ENCODE data around the gene NPAS3. TPM values are rescaled to one million over a fixed set of nuclear protein-coding genes. Genes with fewer than 3 reads are reported as not detected.
A peak's percentile ranks its signal among the peaks of the same experiment; 100 is the strongest.

The NPAS3 gene
- total and polyA plus RNA-seq, 2 donors: 1.0 to 1.2 TPM

GRCh38 chr14:33454022-33454595, 515.4 kb downstream of the NPAS3 start:
- H3K27me3 ChIP-seq (ENCODE audit: control insufficient read depth in 2 of 2, insufficient read depth in 1 of 2, low read length in 1 of 2): no peaks in the 10 kb centered on the region
- no peak overlapping the region for H3K27ac ChIP-seq (ENCODE audit: low read depth in 1 of 2, low read length in 1 of 2)
- no peaks in the 10 kb centered on the region for H3K4me1 ChIP-seq (ENCODE audit: control insufficient read depth in 2 of 2, insufficient read depth in 2 of 2, low read length in 2 of 2)
- no peak overlapping the region for H3K4me3 ChIP-seq (ENCODE audit: low read length in 2 of 2)
- no peak for DNase-seq (ENCODE audit: low read depth in 6 of 9, low spot score in 9 of 9)
- no peaks in the 10 kb centered on the region for H3K9me3 ChIP-seq (ENCODE audit: control insufficient read depth in 2 of 2, insufficient read depth in 1 of 2, low read length in 1 of 2)
- no peaks in the 10 kb centered on the region for H3K36me3 ChIP-seq (ENCODE audit: control insufficient read depth in 2 of 2, insufficient read depth in 2 of 2, low read length in 1 of 2)
- 46% methylated on average over 1 of the region's 1 CpG for WGBS

DNA sequence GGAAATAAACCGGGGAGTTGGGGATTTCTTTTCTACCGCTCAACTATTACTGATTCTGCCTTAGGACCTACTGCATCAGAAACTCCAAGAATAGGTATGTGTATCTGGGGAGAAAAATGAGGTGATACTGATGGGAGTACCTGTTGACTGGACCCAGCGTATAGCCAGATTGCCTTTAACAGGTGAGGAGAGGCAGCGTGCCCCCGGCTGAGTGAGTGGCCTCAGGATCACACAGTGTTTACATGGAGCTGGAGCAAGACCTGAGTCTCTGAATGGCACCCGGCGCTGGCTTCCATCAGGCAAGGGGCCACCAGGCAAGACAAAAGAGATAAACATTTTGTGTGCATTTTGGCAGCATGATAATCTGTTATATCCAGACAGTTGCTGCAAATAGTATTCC, 516.0 kb downstream of the NPAS3 start:
- Histone ChIP-seq H3K27me3 (ENCODE audit: control insufficient read depth in 2 of 2, insufficient read depth in 1 of 2, low read length in 1 of 2) (no peaks in the 10 kb centered on the region), H3K4me1 (ENCODE audit: control insufficient read depth in 2 of 2, insufficient read depth in 2 of 2, low read length in 2 of 2) (no peaks in the 10 kb centered on the region), H3K36me3 (ENCODE audit: control insufficient read depth in 2 of 2, insufficient read depth in 2 of 2, low read length in 1 of 2) (no peaks in the 10 kb centered on the region), H3K4me3 (ENCODE audit: low read length in 2 of 2) (no peak overlapping the region), H3K9me3 (ENCODE audit: control insufficient read depth in 2 of 2, insufficient read depth in 1 of 2, low read length in 1 of 2) (no peaks in the 10 kb centered on the region), H3K27ac (ENCODE audit: low read depth in 1 of 2, low read length in 1 of 2) (no peak overlapping the region)
- WGBS: 91% methylated on average over 7 of the region's 7 CpGs
- DNase-seq (ENCODE audit: low read depth in 6 of 9, low spot score in 9 of 9): no peak

GRCh38 chr14:33455654-33456345, 517.1 kb downstream of the NPAS3 start:
- H3K27ac ChIP-seq (ENCODE audit: low read depth in 1 of 2, low read length in 1 of 2): no peak overlapping the region
- no peaks in the 10 kb centered on the region for H3K9me3 ChIP-seq (ENCODE audit: control insufficient read depth in 2 of 2, insufficient read depth in 1 of 2, low read length in 1 of 2)
- DNase-seq (ENCODE audit: low read depth in 6 of 9, low spot score in 9 of 9): no peak
- no peaks in the 10 kb centered on the region for H3K27me3 ChIP-seq (ENCODE audit: control insufficient read depth in 2 of 2, insufficient read depth in 1 of 2, low read length in 1 of 2)
- H3K4me1 ChIP-seq (ENCODE audit: control insufficient read depth in 2 of 2, insufficient read depth in 2 of 2, low read length in 2 of 2): no peaks in the 10 kb centered on the region
- H3K36me3 ChIP-seq (ENCODE audit: control insufficient read depth in 2 of 2, insufficient read depth in 2 of 2, low read length in 1 of 2): no peaks in the 10 kb centered on the region
- no peak overlapping the region for H3K4me3 ChIP-seq (ENCODE audit: low read length in 2 of 2)
- 95% methylated on average over 5 of the region's 5 CpGs for WGBS

GRCh38 chr14:33457021-33457420, 518.3 kb downstream of the NPAS3 start:
- DNase-seq (ENCODE audit: low read depth in 6 of 9, low spot score in 9 of 9): no peak
- 94% methylated on average over 4 of the region's 4 CpGs for WGBS
- Histone ChIP-seq H3K9me3 (ENCODE audit: control insufficient read depth in 2 of 2, insufficient read depth in 1 of 2, low read length in 1 of 2) (no peaks in the 10 kb centered on the region), H3K36me3 (ENCODE audit: control insufficient read depth in 2 of 2, insufficient read depth in 2 of 2, low read length in 1 of 2) (no peaks in the 10 kb centered on the region), H3K4me3 (ENCODE audit: low read length in 2 of 2) (no peak overlapping the region), H3K27ac (ENCODE audit: low read depth in 1 of 2, low read length in 1 of 2) (no peak overlapping the region), H3K4me1 (ENCODE audit: control insufficient read depth in 2 of 2, insufficient read depth in 2 of 2, low read length in 2 of 2) (no peaks in the 10 kb centered on the region), H3K27me3 (ENCODE audit: control insufficient read depth in 2 of 2, insufficient read depth in 1 of 2, low read length in 1 of 2) (no peaks in the 10 kb centered on the region)

DNA sequence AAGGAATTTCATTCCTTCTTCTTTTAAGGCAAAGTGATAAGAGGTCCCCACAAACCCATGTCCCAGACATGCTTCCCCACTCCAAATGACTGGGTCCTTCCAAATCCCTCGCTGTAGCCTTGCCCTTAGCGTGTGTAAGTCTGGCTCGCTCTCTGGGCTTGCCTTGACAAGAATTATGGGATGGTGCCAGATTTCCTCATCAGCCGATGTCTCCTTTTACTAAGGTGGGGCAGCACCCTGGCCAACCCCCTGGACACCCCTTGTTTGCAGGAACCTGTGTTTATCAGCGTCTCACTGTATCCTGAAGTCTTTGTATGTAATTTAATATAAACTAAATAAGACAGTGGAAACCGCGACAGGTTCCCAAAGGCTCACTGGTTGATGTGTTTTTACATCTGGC, 518.9 kb downstream of the NPAS3 start:
- Histone ChIP-seq H3K36me3 (ENCODE audit: control insufficient read depth in 2 of 2, insufficient read depth in 2 of 2, low read length in 1 of 2) (no peaks in the 10 kb centered on the region), H3K27me3 (ENCODE audit: control insufficient read depth in 2 of 2, insufficient read depth in 1 of 2, low read length in 1 of 2) (no peaks in the 10 kb centered on the region), H3K4me1 (ENCODE audit: control insufficient read depth in 2 of 2, insufficient read depth in 2 of 2, low read length in 2 of 2) (no peaks in the 10 kb centered on the region), H3K4me3 (ENCODE audit: low read length in 2 of 2) (no peak overlapping the region), H3K27ac (ENCODE audit: low read depth in 1 of 2, low read length in 1 of 2) (no peak overlapping the region), H3K9me3 (ENCODE audit: control insufficient read depth in 2 of 2, insufficient read depth in 1 of 2, low read length in 1 of 2) (no peaks in the 10 kb centered on the region)
- 94% methylated on average over 7 of the region's 7 CpGs for WGBS
- DNase-seq (ENCODE audit: low read depth in 6 of 9, low spot score in 9 of 9): peak in 2 of 9 donors; percentile 4 to 15

DNA sequence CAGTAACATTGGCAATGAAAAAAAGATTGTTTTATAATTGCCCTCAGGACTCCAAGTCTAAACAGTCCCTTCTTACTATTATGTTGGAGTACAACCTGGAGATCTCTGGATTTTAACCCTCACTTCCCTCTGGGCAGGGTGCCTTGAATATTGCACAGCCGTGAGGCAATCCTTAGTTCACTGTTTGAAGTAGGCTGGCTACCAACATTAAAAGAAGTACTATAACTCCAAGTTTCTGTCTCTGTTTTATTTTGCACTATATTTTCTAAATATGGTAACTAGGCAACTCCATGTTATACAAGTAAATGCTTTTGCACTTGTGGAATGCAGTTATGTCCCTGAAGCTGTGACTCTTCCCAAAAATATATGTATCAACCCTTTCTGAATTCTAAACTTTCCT, 521.5 kb downstream of the NPAS3 start:
- H3K27me3 ChIP-seq (ENCODE audit: control insufficient read depth in 2 of 2, insufficient read depth in 1 of 2, low read length in 1 of 2): no peaks in the 10 kb centered on the region
- DNase-seq (ENCODE audit: low read depth in 6 of 9, low spot score in 9 of 9): no peak

GRCh38 chr14:33461036-33461435, 522.4 kb downstream of the NPAS3 start:
- no peaks in the 10 kb centered on the region for H3K9me3 ChIP-seq (ENCODE audit: control insufficient read depth in 2 of 2, insufficient read depth in 1 of 2, low read length in 1 of 2)
- 95% methylated on average over 4 of the region's 4 CpGs for WGBS
- no peaks in the 10 kb centered on the region for H3K36me3 ChIP-seq (ENCODE audit: control insufficient read depth in 2 of 2, insufficient read depth in 2 of 2, low read length in 1 of 2)
- no peak overlapping the region for H3K4me3 ChIP-seq (ENCODE audit: low read length in 2 of 2)
- H3K4me1 ChIP-seq (ENCODE audit: control insufficient read depth in 2 of 2, insufficient read depth in 2 of 2, low read length in 2 of 2): no peaks in the 10 kb centered on the region
- no peak for DNase-seq (ENCODE audit: low read depth in 6 of 9, low spot score in 9 of 9)
- H3K27ac ChIP-seq (ENCODE audit: low read depth in 1 of 2, low read length in 1 of 2): no peak overlapping the region
- no peaks in the 10 kb centered on the region for H3K27me3 ChIP-seq (ENCODE audit: control insufficient read depth in 2 of 2, insufficient read depth in 1 of 2, low read length in 1 of 2)

More for the DNA sequence above, 521.5 kb downstream of the NPAS3 start:
- Histone ChIP-seq H3K9me3 (ENCODE audit: control insufficient read depth in 2 of 2, insufficient read depth in 1 of 2, low read length in 1 of 2) (no peaks in the 10 kb centered on the region), H3K36me3 (ENCODE audit: control insufficient read depth in 2 of 2, insufficient read depth in 2 of 2, low read length in 1 of 2) (no peaks in the 10 kb centered on the region), H3K27ac (ENCODE audit: low read depth in 1 of 2, low read length in 1 of 2) (no peak overlapping the region), H3K4me3 (ENCODE audit: low read length in 2 of 2) (no peak overlapping the region), H3K4me1 (ENCODE audit: control insufficient read depth in 2 of 2, insufficient read depth in 2 of 2, low read length in 2 of 2) (no peaks in the 10 kb centered on the region)
- 95% methylated on average over 1 of the region's 1 CpG for WGBS

- no peaks in the 10 kb centered on the region for H3K9me3 ChIP-seq (ENCODE audit: control insufficient read depth in 2 of 2, insufficient read depth in 1 of 2, low read length in 1 of 2)
- no peaks in the 10 kb centered on the region for H3K36me3 ChIP-seq (ENCODE audit: control insufficient read depth in 2 of 2, insufficient read depth in 2 of 2, low read length in 1 of 2)
- 100% methylated on average over 2 of the region's 2 CpGs for WGBS
- H3K4me1 ChIP-seq (ENCODE audit: control insufficient read depth in 2 of 2, insufficient read depth in 2 of 2, low read length in 2 of 2): no peaks in the 10 kb centered on the region
- H3K4me3 ChIP-seq (ENCODE audit: low read length in 2 of 2): no peak overlapping the region
- no peaks in the 10 kb centered on the region for H3K27me3 ChIP-seq (ENCODE audit: control insufficient read depth in 2 of 2, insufficient read depth in 1 of 2, low read length in 1 of 2)
- DNase-seq (ENCODE audit: low read depth in 6 of 9, low spot score in 9 of 9): no peak
- H3K27ac ChIP-seq (ENCODE audit: low read depth in 1 of 2, low read length in 1 of 2): no peak overlapping the region
Measured at GRCh38 chr14:33463731-33464130, 525.1 kb downstream of the NPAS3 start.

DNA sequence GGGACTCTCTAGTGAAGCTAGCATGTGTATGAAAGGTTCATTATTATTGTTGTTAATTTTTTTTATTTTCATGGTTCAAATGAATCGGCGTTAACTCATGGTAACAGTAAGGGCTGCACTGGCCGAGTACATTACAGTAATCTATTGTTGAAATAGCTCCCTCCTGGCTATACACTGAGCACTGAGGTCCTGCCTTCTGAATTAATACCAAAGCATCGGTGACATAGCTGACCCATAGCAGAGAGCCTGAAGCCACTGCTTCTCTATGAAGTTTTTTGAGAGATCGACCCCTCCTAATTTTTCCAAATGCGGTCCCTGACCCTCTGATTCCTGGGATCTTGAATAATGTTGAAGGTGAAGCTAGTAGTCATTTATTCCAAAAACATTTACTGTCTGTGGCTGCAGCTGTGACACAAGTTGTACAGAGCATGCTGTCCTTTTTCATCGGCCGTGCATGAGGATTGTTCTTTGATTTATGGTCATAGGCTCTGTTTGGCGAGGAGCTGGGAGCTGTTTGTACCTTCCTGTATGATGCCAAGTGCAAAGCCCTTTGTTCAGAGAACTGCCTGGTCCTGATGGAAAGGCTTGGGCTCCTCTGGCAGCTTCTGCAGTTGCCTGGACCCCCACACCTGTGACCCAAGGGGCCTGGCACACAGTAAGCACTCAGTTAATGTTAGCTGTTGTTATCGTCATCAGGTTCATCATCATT, 525.7 kb downstream of the NPAS3 start:
- H3K27ac ChIP-seq (ENCODE audit: low read depth in 1 of 2, low read length in 1 of 2): no peak overlapping the region
- no peak for DNase-seq (ENCODE audit: low read depth in 6 of 9, low spot score in 9 of 9)
- H3K36me3 ChIP-seq (ENCODE audit: control insufficient read depth in 2 of 2, insufficient read depth in 2 of 2, low read length in 1 of 2): no peaks in the 10 kb centered on the region
- no peaks in the 10 kb centered on the region for H3K27me3 ChIP-seq (ENCODE audit: control insufficient read depth in 2 of 2, insufficient read depth in 1 of 2, low read length in 1 of 2)
- no peaks in the 10 kb centered on the region for H3K9me3 ChIP-seq (ENCODE audit: control insufficient read depth in 2 of 2, insufficient read depth in 1 of 2, low read length in 1 of 2)
- WGBS: 97% methylated on average over 10 of the region's 10 CpGs
- H3K4me1 ChIP-seq (ENCODE audit: control insufficient read depth in 2 of 2, insufficient read depth in 2 of 2, low read length in 2 of 2): no peaks in the 10 kb centered on the region
- no peak overlapping the region for H3K4me3 ChIP-seq (ENCODE audit: low read length in 2 of 2)

All from thymus (tissue), 11 donors.